ENCODE measurements around the gene KCTD7.
"Not testable (repeated sequence)": the region's sequence is repeated elsewhere in the genome, so short reads cannot be mapped to it uniquely, and the experiment has no call there.

GRCh38 chr7:66582816-66583489 is 45.7 kb upstream of the KCTD7 start:
- TF ChIP-seq POLR2A, POLR2AphosphoS5 (IDR thresholded peaks at IDR 0.05): not testable (repeated sequence)
- TF ChIP-seq, protein P1, sequence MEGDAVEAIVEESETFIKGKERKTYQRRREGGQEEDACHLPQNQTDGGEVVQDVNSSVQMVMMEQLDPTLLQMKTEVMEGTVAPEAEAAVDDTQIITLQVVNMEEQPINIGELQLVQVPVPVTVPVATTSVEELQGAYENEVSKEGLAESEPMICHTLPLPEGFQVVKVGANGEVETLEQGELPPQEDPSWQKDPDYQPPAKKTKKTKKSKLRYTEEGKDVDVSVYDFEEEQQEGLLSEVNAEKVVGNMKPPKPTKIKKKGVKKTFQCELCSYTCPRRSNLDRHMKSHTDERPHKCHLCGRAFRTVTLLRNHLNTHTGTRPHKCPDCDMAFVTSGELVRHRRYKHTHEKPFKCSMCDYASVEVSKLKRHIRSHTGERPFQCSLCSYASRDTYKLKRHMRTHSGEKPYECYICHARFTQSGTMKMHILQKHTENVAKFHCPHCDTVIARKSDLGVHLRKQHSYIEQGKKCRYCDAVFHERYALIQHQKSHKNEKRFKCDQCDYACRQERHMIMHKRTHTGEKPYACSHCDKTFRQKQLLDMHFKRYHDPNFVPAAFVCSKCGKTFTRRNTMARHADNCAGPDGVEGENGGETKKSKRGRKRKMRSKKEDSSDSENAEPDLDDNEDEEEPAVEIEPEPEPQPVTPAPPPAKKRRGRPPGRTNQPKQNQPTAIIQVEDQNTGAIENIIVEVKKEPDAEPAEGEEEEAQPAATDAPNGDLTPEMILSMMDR (IDR thresholded peaks at IDR 0.05), result not testable (repeated sequence)

All from breast epithelium (tissue), 3 donors.